K562 (cell line): Measurements from ENCODE around the gene SRMS. TPM values are rescaled to one million over a fixed set of nuclear protein-coding genes. Genes with fewer than 3 reads are reported as not detected.
"Not testable (repeated sequence)": the region's sequence is repeated elsewhere in the genome, so short reads cannot be mapped to it uniquely, and the experiment has no call there.

ENCODE experiments used
- ATAC-seq: fragments of 200-7000 bp; cut with Tn5 transposase; 3 replicates; pipeline ENCODE4 v1.9.1; 2020; ENCODE audit warnings: moderate library complexity
- BruUV-seq: library from RNA; stranded (reverse); fragments of 400-500 nt; replicated peaks from 2 replicates; lab custom pipeline; 2021; lab: Mats Ljungman, UMichigan
- CTCF ChIA-PET: fragments of 300-600 bp; formaldehyde crosslinking; extraction: SDS; loops from one replicate; lab custom pipeline; 2021; ENCODE audit warnings: low intra/inter-chr PET ratio; lab: Yijun Ruan, JAX
- POLR2A ChIA-PET: fragments of 300-600, 350-650 bp; sonication (Branson Sonifier 250); formaldehyde crosslinking; extraction: SDS; loops from one replicate; lab custom pipeline; 2021; ENCODE audit warnings: antibody characterized with exemption, inconsistent platforms; lab: Yijun Ruan, JAX
- DNase-seq, 4 experiments: peaks; one replicate each; pipeline versions ENCODE4 v3.0.0 to v3.0.0-alpha.2; 2011 to 2018; ENCODE audit warnings: low spot score in 3 of 4, mixed read lengths in 3 of 4; ENCODE audit errors: extremely low read depth in 1 of 4
- FAIRE-seq: peaks from 2 replicates; lab custom pipeline; 2011; peaks lifted over from hg19 to GRCh38; lab: Jason Lieb, UNC
- H2AFZ ChIP-seq: 2 replicates; pipeline ENCODE4 v1.6.0; 2011; ENCODE audit warnings: low read depth, low read length, control low read depth, inconsistent platforms
- H3K27ac ChIP-seq: fragments of 200-600 bp; 3 replicates; pipeline ENCODE4 v1.8.0; 2011; ENCODE audit warnings: low read depth, mild to moderate bottlenecking, control low read depth, inconsistent platforms, low read length, moderate library complexity, mixed read lengths; ENCODE audit errors: extremely low read depth
- H3K27me3 ChIP-seq, 2 experiments: fragments of 300-600 bp in 1 of 2; 2 replicates in 1 of 2; 3 replicates in 1 of 2; pipeline versions ENCODE4 v1.6.0 to v1.8.0; 2011; ENCODE audit warnings: inconsistent platforms in 2 of 2, low read length in 2 of 2, mild to moderate bottlenecking in 1 of 2, mixed read lengths in 1 of 2, moderate library complexity in 1 of 2; ENCODE audit not compliant: control insufficient read depth in 2 of 2, insufficient read depth in 2 of 2
- H3K36me3 ChIP-seq: fragments of 300-600 bp; 3 replicates; pipeline ENCODE4 v1.8.0; 2011; ENCODE audit warnings: mild to moderate bottlenecking, low read length, inconsistent platforms; ENCODE audit not compliant: control insufficient read depth, insufficient read depth
- H3K4me1 ChIP-seq, 2 experiments: fragments of 200-600 bp in 1 of 2; replicated peaks in 1 of 2; 2 replicates in 1 of 2; 3 replicates in 1 of 2; pipeline versions ENCODE4 v1.5.1 to v1.8.0; 2011; ENCODE audit warnings: inconsistent platforms in 2 of 2, low read length in 2 of 2, mild to moderate bottlenecking in 1 of 2, mixed read lengths in 1 of 2, moderate library complexity in 1 of 2; ENCODE audit not compliant: control insufficient read depth in 2 of 2, insufficient read depth in 2 of 2
- H3K4me2 ChIP-seq: 2 replicates; pipeline ENCODE4 v1.6.1; 2011; ENCODE audit warnings: low read length, control low read depth, inconsistent platforms, mixed read lengths; ENCODE audit not compliant: insufficient read depth
- H3K4me3 ChIP-seq: fragments of 200-600 bp; sonication (generic), shearing (Covaris generic); 2 replicates; pipeline ENCODE4 v1.5.1; 2016; ENCODE audit warnings: control low read depth, inconsistent platforms
- H3K79me2 ChIP-seq: fragments of 200-600 bp; 3 replicates; pipeline ENCODE4 v1.8.0; 2011; ENCODE audit warnings: low read length, inconsistent platforms; ENCODE audit not compliant: control insufficient read depth, insufficient read depth
- H3K9ac ChIP-seq, 2 experiments: 2 replicates each; pipeline versions ENCODE4 v1.6.0 to v1.6.1; 2011; ENCODE audit warnings: low read depth in 2 of 2, low read length in 2 of 2, control low read depth in 1 of 2, inconsistent platforms in 1 of 2, mild to moderate bottlenecking in 1 of 2, mixed read lengths in 1 of 2; ENCODE audit not compliant: insufficient read depth in 1 of 2
- H3K9me1 ChIP-seq: one replicate; pipeline ENCODE4 v1.6.0; 2011; ENCODE audit warnings: inconsistent platforms, mild to moderate bottlenecking, low read length, moderate library complexity; ENCODE audit not compliant: control insufficient read depth, insufficient read depth
- H3K9me3 ChIP-seq: replicated peaks from 2 replicates; pipeline ENCODE4 v1.5.1; 2011; ENCODE audit warnings: low read depth, low read length, inconsistent platforms; ENCODE audit not compliant: control insufficient read depth, insufficient read depth
- H4K20me1 ChIP-seq: replicated peaks from 2 replicates; pipeline ENCODE4 v1.6.1; 2011; ENCODE audit warnings: low read length, inconsistent platforms, mixed read lengths; ENCODE audit not compliant: control insufficient read depth, insufficient read depth
- BHLHE40 ChIP-seq: IDR thresholded peaks from 2 replicates; pipeline ENCODE4 v1.6.1; 2011; ENCODE audit warnings: low read length, improper control_type of control experiment
- CEBPB ChIP-seq: fragments of 450-650 bp; IDR thresholded peaks from 2 replicates; pipeline ENCODE4 v1.6.1; 2016; ENCODE audit warnings: missing genetic modification characterization, missing compliant biosample characterization
- CHD2 ChIP-seq: IDR thresholded peaks from 2 replicates; pipeline ENCODE4 v1.6.1; 2011; ENCODE audit warnings: low read depth, low read length
- L3MBTL2 ChIP-seq: fragments of 450-650 bp; IDR thresholded peaks from 2 replicates; pipeline ENCODE4 v1.6.1; 2016; ENCODE audit warnings: mild to moderate bottlenecking, moderate library complexity
- MYC ChIP-seq, 2 experiments: fragments of 250-450 bp in 1 of 2; sonication (Bioruptor Pico) in 1 of 2; IDR thresholded peaks; 2 replicates each; pipeline versions ENCODE4 v1.5.1 to v1.6.1; 2012 to 2021; ENCODE audit warnings: low read depth in 2 of 2, borderline replicate concordance in 1 of 2, improper control_type of control experiment in 1 of 2, low read length in 1 of 2, mild to moderate bottlenecking in 1 of 2, moderate library complexity in 1 of 2
- NFIC ChIP-seq: fragments of 450-650 bp; IDR thresholded peaks from 2 replicates; pipeline ENCODE4 v1.6.1; 2017; ENCODE audit warnings: mild to moderate bottlenecking, inconsistent platforms
- TRIM24 ChIP-seq, 2 experiments: fragments of 450-650 bp; IDR thresholded peaks; 2 replicates each; pipeline ENCODE4 v1.6.1; 2016
- ZNF766 ChIP-seq: fragments of 200-800 bp; sonication (Bioruptor generic); conservative IDR thresholded peaks from 2 replicates; pipeline ENCODE4 v1.6.1; 2016; ENCODE audit warnings: missing genetic modification characterization, missing compliant biosample characterization
- WGBS: fragments of 100-300 bp; shearing (Covaris generic); methylation state at CpG from one replicate; pipeline ENCODE4 v1.1.6; 2016; ENCODE audit warnings: low coverage, mixed read lengths; ENCODE audit not compliant: insufficient coverage; ENCODE audit errors: missing lambda C conversion rate; 5-methylcytosine and 5-hydroxymethylcytosine counted together
- in situ Hi-C: fragments of 300-500 bp; cut with MboI; formaldehyde crosslinking; loops from 4 replicates; pipeline ENCODE4 v1.15.0; 2018; ENCODE audit warnings: inconsistent platforms, mixed read lengths
- intact Hi-C: fragments of 100-400 bp; cut with micrococcal nuclease; formaldehyde crosslinking; loops from 2 replicates; pipeline ENCODE4 v1.14.2; 2022
- polyA plus RNA-seq, 8 experiments: library from polyadenylated mRNA; depleted of rRNA in 4 of 8; stranded (reverse) in 5 of 8; unstranded in 3 of 8; fragments of >200 nt; fragmentation: Nextera tagmentation in 2 of 8; fragmentation: Illumina TruSeq in 1 of 8; extraction: Ambion mirVana in 2 of 8; extraction: Trizol in 1 of 8; gene quantifications; 2 replicates each; pipeline versions ENCODE4 v1.2.1 to v1.2.3, GENCODE V29; 2011 to 2014; ENCODE audit warnings: inconsistent platforms in 1 of 8, missing spikeins in 1 of 8
- total RNA-seq, 7 experiments: library from RNA; depleted of rRNA in 6 of 7; stranded (reverse); fragments of >200 nt in 6 of 7; fragmentation: Illumina TruSeq in 2 of 7; extraction: Trizol in 2 of 7; gene quantifications; 2 replicates each; pipeline versions ENCODE4 v1.2.1 to v1.2.3, GENCODE V29; 2011 to 2021; ENCODE audit warnings: low replicate concordance in 1 of 7
- TF ChIP-seq, protein P1 (sequence below): fragments of 450-650 bp; IDR thresholded peaks from 2 replicates; pipeline ENCODE4 v1.6.1; 2016; ENCODE audit warnings: low read depth, mild to moderate bottlenecking, moderate library complexity

SRMS gene
- total and polyA plus RNA-seq, 9 of the 15 experiments (the other 6 are each of a cell fraction or from before 2014, with no cell fraction given) = 0.07 TPM; not detected in 8

DNA sequence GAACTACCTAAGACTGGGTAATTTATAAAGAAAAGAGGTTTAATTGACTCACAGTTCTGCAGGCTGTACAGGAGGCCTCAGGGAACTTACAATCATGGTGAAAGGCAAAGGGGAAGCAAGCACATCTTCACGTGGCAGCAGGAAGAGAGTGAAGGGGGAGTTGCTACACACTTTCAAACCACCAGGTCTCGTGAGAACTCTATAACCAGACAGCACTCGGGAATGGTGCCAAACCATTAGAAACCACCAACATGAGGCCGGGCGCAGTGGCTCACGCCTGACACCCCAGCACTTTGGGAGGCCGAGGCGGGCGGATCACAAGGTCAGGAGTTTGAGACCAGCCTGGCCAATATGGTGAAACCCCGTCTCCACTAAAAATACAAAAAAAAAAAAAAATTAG, 33.0 kb downstream of the SRMS start:
- CTCF ChIA-PET = interaction anchor here (0.8 kb wide), 1 partner anchor 19 kb away, joined by 4 read pairs; no protein-coding TSS in a partner anchor

More for the DNA sequence above, 33.0 kb downstream of the SRMS start:
- H3K9ac ChIP-seq; FAIRE-seq; in situ Hi-C loops; BruUV-seq; H3K4me3 ChIP-seq; H3K9me1 ChIP-seq; H3K9me3 ChIP-seq; H2AFZ ChIP-seq; H3K79me2 ChIP-seq; TF ChIP-seq MYC (CRISPR knock-in tag; IDR thresholded peaks at IDR 0.05; ENCODE audit: borderline replicate concordance, low read depth): not testable (repeated sequence)
- H3K27me3 ChIP-seq = peaks cover 46 to 53% of the 10 kb centered on the region in 2 experiments
- peaks cover 3 to 21% of the 10 kb centered on the region in 2 experiments; a peak in 4 of 5 replicates for H3K4me1 ChIP-seq
- POLR2A ChIA-PET = interaction anchor here (0.6 kb wide), 1 partner anchor 34 kb away, joined by 3 read pairs; no protein-coding TSS in a partner anchor
- 7% methylated on average over 9 of the region's 10 CpGs for WGBS
- TF ChIP-seq L3MBTL2 (peak; percentile 45), ZNF766 (CRISPR knock-in tag) (peak; percentile 65; the same call in 1 of the 2 replicates), MYC (IDR thresholded peaks at IDR 0.05; ENCODE audit: low read depth, low read length) (0 out of 2 replicates have a peak, but pooled peaks have one; percentile 12), CEBPB (tag) (peak; percentile 22; the same call in 1 of the 2 replicates), NFIC (peak; percentile 75), TRIM24 (IDR thresholded peaks at IDR 0.05) (peak in 1 of 2 experiments; percentile 41; a peak in 1 of 4 replicates), BHLHE40 (peak; percentile 78), CHD2 (peak; percentile 73)
- TF ChIP-seq, protein P1, sequence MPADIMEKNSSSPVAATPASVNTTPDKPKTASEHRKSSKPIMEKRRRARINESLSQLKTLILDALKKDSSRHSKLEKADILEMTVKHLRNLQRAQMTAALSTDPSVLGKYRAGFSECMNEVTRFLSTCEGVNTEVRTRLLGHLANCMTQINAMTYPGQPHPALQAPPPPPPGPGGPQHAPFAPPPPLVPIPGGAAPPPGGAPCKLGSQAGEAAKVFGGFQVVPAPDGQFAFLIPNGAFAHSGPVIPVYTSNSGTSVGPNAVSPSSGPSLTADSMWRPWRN = peak; percentile 70
- TF ChIP-seq, all 486 proteins: peak for 9; not testable (repeated sequence) for 477
- ATAC-seq (peak; percentile 53), DNase-seq (peak in 1 of 4 experiments; percentile 40)
- H3K27ac ChIP-seq, intact Hi-C loops, H3K4me2 ChIP-seq, H4K20me1 ChIP-seq, H3K36me3 ChIP-seq: not testable (repeated sequence)
